Upper lobe of left lung (tissue), 6 donors: Measurements from ENCODE around the gene TUBB3. TPM values are rescaled to one million over a fixed set of nuclear protein-coding genes. Genes with fewer than 3 reads are reported as not detected.
"Not testable (repeated sequence)": the region's sequence is repeated elsewhere in the genome, so short reads cannot be mapped to it uniquely, and the experiment has no call there.

ENCODE experiments used
- ATAC-seq, 2 donors: fragments of 200-7000 bp; cut with Tn5 transposase; one replicate each; pipeline ENCODE4 v1.9.1; 2022; ENCODE audit warnings: mild to moderate bottlenecking in 2 of 2, moderate library complexity in 2 of 2; ENCODE audit not compliant: low FRiP score in 2 of 2
- DNase-seq, 2 donors: peaks; one replicate each; pipeline ENCODE4 v3.0.0-alpha.2; 2019 to 2020
- H3K27ac ChIP-seq, 4 donors: fragments of 200-600 bp; sonication (generic); one replicate each; pipeline ENCODE4 v1.5.1; 2016 to 2019
- H3K27me3 ChIP-seq, 4 donors: fragments of 200-600 bp; sonication (generic); one replicate each; pipeline ENCODE4 v1.5.1; 2017 to 2019
- H3K36me3 ChIP-seq, 4 donors: fragments of 200-600 bp; sonication (generic); one replicate each; pipeline ENCODE4 v1.5.1; 2016 to 2019
- H3K4me1 ChIP-seq, 4 donors: fragments of 200-600 bp; sonication (generic); one replicate each; pipeline ENCODE4 v1.5.1; 2018 to 2019
- H3K4me3 ChIP-seq, 4 donors: fragments of 200-600 bp; sonication (generic); one replicate each; pipeline ENCODE4 v1.5.1; 2017 to 2019; ENCODE audit warnings: mild to moderate bottlenecking in 2 of 4, moderate library complexity in 1 of 4
- H3K9me3 ChIP-seq, 4 donors: fragments of 200-600 bp; sonication (generic); one replicate each; pipeline ENCODE4 v1.5.1; 2018 to 2019
- EP300 ChIP-seq, 4 donors: sonication (generic); formaldehyde crosslinking; IDR thresholded peaks; one replicate each; pipeline ENCODE4 v1.5.1; 2017; ENCODE audit warnings: antibody characterized with exemption in 4 of 4, control low read depth in 2 of 4
- POLR2A ChIP-seq, 4 donors: fragments of 450-650 bp; IDR thresholded peaks; one replicate each; pipeline ENCODE4 v1.5.1; 2016 to 2017; ENCODE audit warnings: antibody characterized with exemption in 4 of 4, mild to moderate bottlenecking in 2 of 4
- POLR2AphosphoS5 ChIP-seq, 2 donors: sonication (generic); formaldehyde crosslinking; IDR thresholded peaks; one replicate each; pipeline ENCODE4 v1.5.1; 2017; ENCODE audit warnings: antibody characterized with exemption in 2 of 2
- WGBS, 2 donors: methylation state at CpG; one replicate each; pipeline ENCODE4 v1.1.5; 2017 to 2018; 5-methylcytosine and 5-hydroxymethylcytosine counted together
- total RNA-seq, 6 donors: library from RNA; depleted of rRNA in 4 of 6; stranded (reverse); fragments of >200 nt in 4 of 6; gene quantifications; one replicate each; pipeline versions ENCODE4 v1.1.0 to v1.2.1, GENCODE V29; 2016 to 2021
- TF ChIP-seq, protein P1 (sequence below), 6 experiments: fragments of 450-650 bp in 4 of 6; fragments of 200-600 bp in 2 of 6; sonication (generic) in 2 of 6; IDR thresholded peaks; one replicate each; pipeline ENCODE4 v1.5.1; 2016 to 2019; ENCODE audit warnings: antibody characterized with exemption in 6 of 6
- donor health status: DM: no; HTN: no; CAD: no; lungs with moderate emphysema.
- donor health status: DM: no; HTN: yes; CAD: no; lungs with severe emphysema.

The TUBB3 gene
- total RNA-seq, 6 donors from 2014 or later: 0.33 to 9.2 (median 2.1) TPM; not detected in 1

DNA sequence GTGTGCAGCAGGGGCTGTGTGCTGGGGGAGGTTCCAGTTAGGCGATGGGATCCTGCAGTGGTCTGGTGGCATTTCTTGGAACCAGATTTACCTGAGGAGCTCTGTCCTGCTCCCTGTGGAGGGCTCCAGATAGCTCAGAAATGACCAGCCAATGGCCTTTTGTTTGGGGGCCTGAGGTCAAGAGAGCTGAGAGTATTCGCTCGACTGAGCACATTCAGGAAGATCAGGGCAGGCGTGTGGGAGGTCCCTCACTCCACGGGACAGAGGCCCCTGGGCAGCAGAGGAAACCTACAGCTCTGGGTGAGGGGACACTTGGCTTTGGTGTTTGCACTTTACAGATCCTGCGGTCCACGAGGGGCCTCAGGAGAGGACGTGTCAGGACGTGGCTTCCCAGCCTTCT, 43.6 kb downstream of the TUBB3 start:
- H3K36me3 ChIP-seq: peaks cover 0 to 47% (median 14%) of the 10 kb centered on the region in 4 donors
- H3K9me3 ChIP-seq: no peaks in the 10 kb centered on the region
- ATAC-seq (no peak), DNase-seq (no peak)
- 94 to 100% methylated on average over 2 to 9 of the region's 9 CpGs for WGBS, 2 donors
- TF ChIP-seq EP300 (IDR thresholded peaks at IDR 0.05): no peak
- TF ChIP-seq, protein P1, sequence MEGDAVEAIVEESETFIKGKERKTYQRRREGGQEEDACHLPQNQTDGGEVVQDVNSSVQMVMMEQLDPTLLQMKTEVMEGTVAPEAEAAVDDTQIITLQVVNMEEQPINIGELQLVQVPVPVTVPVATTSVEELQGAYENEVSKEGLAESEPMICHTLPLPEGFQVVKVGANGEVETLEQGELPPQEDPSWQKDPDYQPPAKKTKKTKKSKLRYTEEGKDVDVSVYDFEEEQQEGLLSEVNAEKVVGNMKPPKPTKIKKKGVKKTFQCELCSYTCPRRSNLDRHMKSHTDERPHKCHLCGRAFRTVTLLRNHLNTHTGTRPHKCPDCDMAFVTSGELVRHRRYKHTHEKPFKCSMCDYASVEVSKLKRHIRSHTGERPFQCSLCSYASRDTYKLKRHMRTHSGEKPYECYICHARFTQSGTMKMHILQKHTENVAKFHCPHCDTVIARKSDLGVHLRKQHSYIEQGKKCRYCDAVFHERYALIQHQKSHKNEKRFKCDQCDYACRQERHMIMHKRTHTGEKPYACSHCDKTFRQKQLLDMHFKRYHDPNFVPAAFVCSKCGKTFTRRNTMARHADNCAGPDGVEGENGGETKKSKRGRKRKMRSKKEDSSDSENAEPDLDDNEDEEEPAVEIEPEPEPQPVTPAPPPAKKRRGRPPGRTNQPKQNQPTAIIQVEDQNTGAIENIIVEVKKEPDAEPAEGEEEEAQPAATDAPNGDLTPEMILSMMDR (IDR thresholded peaks at IDR 0.05): no peak
- no peak for TF ChIP-seq POLR2A (IDR thresholded peaks at IDR 0.05)
- no peak for TF ChIP-seq POLR2AphosphoS5 (IDR thresholded peaks at IDR 0.05)
- H3K27me3 ChIP-seq: no peaks in the 10 kb centered on the region
- H3K27ac ChIP-seq: peak overlapping the region in 1 of 4 donors; percentile 26
- no peak overlapping the region for H3K4me3 ChIP-seq
- peaks cover 10 to 22% (median 11%) of the 10 kb centered on the region in 4 donors for H3K4me1 ChIP-seq

DNA sequence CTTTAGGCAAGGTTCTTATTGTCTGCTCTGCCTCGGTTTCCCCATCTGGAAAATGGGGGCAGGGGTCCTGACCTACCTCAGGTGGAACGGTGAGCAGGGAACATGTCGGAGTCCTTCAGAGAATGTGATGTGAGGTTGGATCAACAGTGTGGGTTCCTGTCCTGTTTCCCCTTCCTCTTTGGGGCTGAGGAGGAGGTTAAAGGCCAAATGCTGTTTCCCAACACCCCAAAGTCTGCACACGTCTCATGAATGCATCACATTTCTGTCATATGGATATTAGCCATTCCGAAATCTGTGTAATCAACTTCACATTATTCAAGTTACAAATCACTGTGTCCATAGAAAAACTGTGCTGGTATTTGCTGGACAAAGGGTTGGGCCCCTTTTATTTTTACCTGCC, 44.3 kb downstream of the TUBB3 start:
- H3K4me3 ChIP-seq, ATAC-seq, H3K9me3 ChIP-seq, H3K27me3 ChIP-seq, DNase-seq: not testable (repeated sequence)
- H3K36me3 ChIP-seq: peaks cover 0 to 41% (median 12%) of the 10 kb centered on the region in 4 donors
- WGBS, 2 donors: 77 to 86% methylated on average over 5 of the region's 5 CpGs
- H3K4me1 ChIP-seq: peaks cover 12 to 27% (median 14%) of the 10 kb centered on the region in 4 donors
- H3K27ac ChIP-seq: peak overlapping the region in 2 of 4 donors; percentile 26 to 36

- H3K9me3 ChIP-seq, H3K4me3 ChIP-seq, H3K27me3 ChIP-seq, ATAC-seq, DNase-seq: not testable (repeated sequence)
- 92% methylated on average over 11 of the region's 11 CpGs for WGBS, 2 donors
- H3K36me3 ChIP-seq: peaks cover 0 to 37% (median 12%) of the 10 kb centered on the region in 4 donors
- peak overlapping the region in 2 of 4 donors; percentile 14 to 36 for H3K27ac ChIP-seq
- H3K4me1 ChIP-seq: peaks cover 12 to 28% (median 14%) of the 10 kb centered on the region in 4 donors
Observed at GRCh38 chr16:89968074-89968473, 44.9 kb downstream of the TUBB3 start.

DNA sequence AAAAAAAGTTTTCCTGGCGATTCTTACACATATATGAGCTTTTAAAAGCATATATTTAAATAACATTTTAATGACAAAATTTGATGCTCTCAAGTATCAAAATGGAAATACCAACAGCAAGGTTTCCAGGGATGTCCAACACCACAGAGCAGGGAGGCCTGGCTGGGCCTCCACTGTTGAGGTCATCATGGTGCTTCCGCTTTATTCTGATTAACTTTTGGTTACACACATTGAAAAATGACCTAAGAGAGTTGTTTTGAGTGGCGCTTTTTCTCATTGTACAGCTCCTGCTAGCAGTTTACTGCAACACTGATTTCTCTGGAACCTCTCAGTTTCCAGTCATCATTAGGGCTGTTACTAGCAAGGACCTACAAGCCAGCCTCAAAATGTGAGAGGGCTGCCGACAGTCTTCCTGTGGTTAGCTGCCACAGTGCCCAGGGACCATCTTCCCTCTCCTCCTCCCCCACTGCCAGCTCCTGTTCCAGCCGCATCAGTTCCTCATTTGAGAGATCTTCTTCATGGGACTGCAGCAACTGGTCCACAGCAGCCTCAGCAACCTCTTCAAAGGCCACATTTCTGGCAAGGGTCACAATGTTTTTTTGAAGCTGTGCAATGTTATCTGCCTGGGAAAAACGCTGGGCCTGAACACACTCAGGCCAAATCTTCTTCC, 46.7 kb downstream of the TUBB3 start:
- TF ChIP-seq, protein P1 (IDR thresholded peaks at IDR 0.05): no peak
- TF ChIP-seq POLR2A (IDR thresholded peaks at IDR 0.05): no peak
- TF ChIP-seq POLR2AphosphoS5 (IDR thresholded peaks at IDR 0.05): no peak
- no peak for TF ChIP-seq EP300 (IDR thresholded peaks at IDR 0.05)
- Histone ChIP-seq H3K36me3 (peaks cover 0 to 19% (median 6%) of the 10 kb centered on the region in 4 donors), H3K4me1 (peaks cover 23 to 41% (median 24%) of the 10 kb centered on the region in 4 donors), H3K9me3 (no peaks in the 10 kb centered on the region), H3K27me3 (no peaks in the 10 kb centered on the region), H3K4me3 (no peak overlapping the region), H3K27ac (peak overlapping the region in 1 of 4 donors; percentile 16)
- WGBS, 2 donors: 83 to 91% methylated on average over 6 of the region's 6 CpGs
- ATAC-seq (no peak), DNase-seq (peak in 1 of 2 donors; percentile 58)

DNA sequence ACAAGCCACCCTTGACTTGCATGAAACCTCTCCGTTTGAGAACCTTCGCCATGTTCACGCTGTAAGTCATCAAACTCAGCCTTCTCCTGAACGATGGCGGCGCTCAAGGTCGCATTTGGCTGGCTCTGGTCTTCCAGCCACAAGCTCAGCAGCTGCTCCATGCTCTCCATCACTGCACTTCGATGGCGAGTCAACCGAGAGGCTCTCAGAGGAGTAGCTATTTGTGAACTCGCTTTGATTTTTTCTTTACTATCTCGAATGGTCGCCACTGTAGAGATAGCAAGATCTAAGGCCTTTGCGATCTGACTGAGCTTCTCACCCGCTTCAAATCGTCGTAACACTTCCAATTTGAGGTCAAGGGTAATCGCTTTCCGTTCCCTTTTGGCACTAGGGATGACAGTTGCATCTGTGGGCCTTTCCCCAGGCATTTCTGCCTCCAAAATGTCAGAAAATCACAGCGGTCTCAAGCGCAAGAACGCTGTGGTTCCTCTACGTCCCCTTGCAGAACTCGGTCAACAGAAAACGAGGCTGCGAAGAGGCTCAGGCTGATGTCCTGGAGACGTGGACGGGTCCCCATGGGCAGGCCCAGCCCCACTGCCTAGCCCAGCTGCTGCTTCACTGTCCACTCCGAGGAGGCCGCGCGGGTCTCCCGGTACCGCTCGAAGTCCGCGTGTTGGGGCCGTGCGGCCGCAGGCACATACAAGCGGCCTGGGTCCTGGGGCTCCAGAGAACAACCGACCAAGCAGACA, 48.5 kb downstream of the TUBB3 start:
- TF ChIP-seq POLR2AphosphoS5 (IDR thresholded peaks at IDR 0.05) (no peak), EP300 (IDR thresholded peaks at IDR 0.05) (no peak), POLR2A (IDR thresholded peaks at IDR 0.05) (no peak)
- TF ChIP-seq, protein P1 (IDR thresholded peaks at IDR 0.05): no peak
- peak; percentile 35 to 41 for ATAC-seq
- H3K4me3 ChIP-seq: peak overlapping the region; percentile 43 to 88 (median 73)
- peaks cover 0 to 4% (median under 1%) of the 10 kb centered on the region in 4 donors for H3K36me3 ChIP-seq
- H3K27me3 ChIP-seq: no peaks in the 10 kb centered on the region
- peak; percentile 29 to 88 for DNase-seq
- peaks cover 23 to 41% (median 24%) of the 10 kb centered on the region in 4 donors for H3K4me1 ChIP-seq
- H3K27ac ChIP-seq: peak overlapping the region; percentile 88 to 96 (median 94)
- H3K9me3 ChIP-seq: no peaks in the 10 kb centered on the region
- WGBS, 2 donors: 49 to 56% methylated on average over 28 to 42 of the region's 42 CpGs
